MCF 10A (cell line): ENCODE measurements around the gene GID8. TPM values are rescaled to one million over a fixed set of nuclear protein-coding genes. Genes with fewer than 3 reads are reported as not detected.

Source experiments
- Bru-seq: library from RNA; stranded (reverse); fragments of 400-500 nt; gene quantifications from one replicate; lab custom pipeline; 2021; lab: Mats Ljungman, UMichigan
- BruChase-seq, 2 experiments: library from RNA; stranded (reverse); fragments of 400-500 nt; gene quantifications; one replicate each; lab custom pipeline; 2021; lab: Mats Ljungman, UMichigan
- BruUV-seq: library from RNA; stranded (reverse); fragments of 400-500 nt; replicated peaks from 2 replicates; lab custom pipeline; 2021; lab: Mats Ljungman, UMichigan
- CTCF ChIA-PET: fragments of 300-600 bp; sonication (Branson Sonifier 250); formaldehyde crosslinking; extraction: SDS; loops from one replicate; lab custom pipeline; 2021; ENCODE audit warnings: antibody characterized with exemption, inconsistent platforms; lab: Yijun Ruan, JAX
- POLR2A ChIA-PET: fragments of 300-600, 350-650 bp; sonication (Branson Sonifier 250); formaldehyde crosslinking; extraction: SDS; loops from one replicate; lab custom pipeline; 2020; ENCODE audit warnings: antibody characterized with exemption, inconsistent platforms; lab: Yijun Ruan, JAX
- DNase-seq: peaks from one replicate; pipeline ENCODE4 v3.0.0-alpha.2; 2018; ENCODE audit not compliant: unreplicated experiment
- H3K27ac Mint-ChIP-seq: one replicate; pipeline ENCODE4 v1.8.0; 2022; ENCODE audit warnings: mild to moderate bottlenecking, low read depth, mixed read lengths; ENCODE audit not compliant: unreplicated experiment
- H3K27me3 Mint-ChIP-seq: one replicate; pipeline ENCODE4 v1.8.0; 2022; ENCODE audit warnings: mixed read lengths; ENCODE audit not compliant: insufficient read depth, unreplicated experiment
- H3K36me3 Mint-ChIP-seq: one replicate; pipeline ENCODE4 v1.8.0; 2022; ENCODE audit warnings: mild to moderate bottlenecking, moderate library complexity, mixed read lengths; ENCODE audit not compliant: insufficient read depth, unreplicated experiment
- H3K4me1 Mint-ChIP-seq: one replicate; pipeline ENCODE4 v1.8.0; 2022; ENCODE audit warnings: mixed read lengths; ENCODE audit not compliant: insufficient read depth, unreplicated experiment
- H3K4me3 Mint-ChIP-seq: one replicate; pipeline ENCODE4 v1.8.0; 2022; ENCODE audit warnings: mild to moderate bottlenecking, moderate library complexity, mixed read lengths; ENCODE audit not compliant: unreplicated experiment
- H3K9me3 Mint-ChIP-seq: one replicate; pipeline ENCODE4 v1.8.0; 2022; ENCODE audit warnings: mixed read lengths; ENCODE audit not compliant: unreplicated experiment
- intact Hi-C: fragments of 100-400 bp; cut with micrococcal nuclease; formaldehyde crosslinking; loops from 2 replicates; pipeline ENCODE4 v1.14.1; 2022
- long read RNA-seq: library from polyadenylated mRNA; stranded (forward); transcript quantifications from one replicate; pipeline ENCODE4 v2.0.0, GENCODE V29; 2022
- total RNA-seq: library from RNA; stranded (reverse); gene quantifications from 2 replicates; pipeline ENCODE4 v1.2.3, GENCODE V29; 2022
- TF ChIP-seq, protein P1 (sequence below): fragments of 200-600 bp; IDR thresholded peaks from one replicate; pipeline ENCODE4 v1.8.0; 2022; ENCODE audit warnings: antibody characterized with exemption, mild to moderate bottlenecking; ENCODE audit not compliant: unreplicated experiment

Gene GID8
- total RNA-seq, result 31.6 and 36.4 TPM in 2 replicates
- percentile 80 among the genes with signal in this experiment for Bru-seq, nascent RNA
- percentile 97 among the genes with signal in this experiment for BruChase-seq, experiment 1, labeled RNA remaining after a 6-hour chase
- BruChase-seq, experiment 2, labeled RNA remaining after a 2-hour chase, result percentile 95 among the genes with signal in this experiment
- long read RNA-seq, full-length matches to known transcripts, result 36 of 59 reads
- long read RNA-seq, partial matches to known transcripts, result 22 of 59 reads
- long read RNA-seq, other reads (novel, unspliced or antisense), result 1 of 59 reads

GRCh38 chr20:62938105-62938888, at the start of gene GID8:
TSS of gene GID8 (plus strand) at chr20:62938147. CDS start at chr20:62941503, 3,356 bp downstream.
- no peaks in the 10 kb centered on the region for H3K9me3 Mint-ChIP-seq
- H3K4me1 Mint-ChIP-seq, result peaks cover 12% of the 10 kb centered on the region
- BruUV-seq, result TSS peak; percentile 28
- ChIA-PET CTCF (interaction anchor here (0.5 to 2.0 kb wide), 5 partner anchors 11 to 81 kb away, joined by 3 to 11 read pairs (median 3); partner anchors contain the start of gene DIDO1), POLR2A (interaction anchor here (0.6 to 6.4 kb wide), 20 partner anchors 8 to 778 kb away, joined by 3 to 341 read pairs (median 6); partner anchors contain the start of genes DIDO1, MRGBP, RTEL1 and TCFL5)
- no peak within 1 kb of the TSS for H3K4me3 Mint-ChIP-seq
- TF ChIP-seq, protein P1, sequence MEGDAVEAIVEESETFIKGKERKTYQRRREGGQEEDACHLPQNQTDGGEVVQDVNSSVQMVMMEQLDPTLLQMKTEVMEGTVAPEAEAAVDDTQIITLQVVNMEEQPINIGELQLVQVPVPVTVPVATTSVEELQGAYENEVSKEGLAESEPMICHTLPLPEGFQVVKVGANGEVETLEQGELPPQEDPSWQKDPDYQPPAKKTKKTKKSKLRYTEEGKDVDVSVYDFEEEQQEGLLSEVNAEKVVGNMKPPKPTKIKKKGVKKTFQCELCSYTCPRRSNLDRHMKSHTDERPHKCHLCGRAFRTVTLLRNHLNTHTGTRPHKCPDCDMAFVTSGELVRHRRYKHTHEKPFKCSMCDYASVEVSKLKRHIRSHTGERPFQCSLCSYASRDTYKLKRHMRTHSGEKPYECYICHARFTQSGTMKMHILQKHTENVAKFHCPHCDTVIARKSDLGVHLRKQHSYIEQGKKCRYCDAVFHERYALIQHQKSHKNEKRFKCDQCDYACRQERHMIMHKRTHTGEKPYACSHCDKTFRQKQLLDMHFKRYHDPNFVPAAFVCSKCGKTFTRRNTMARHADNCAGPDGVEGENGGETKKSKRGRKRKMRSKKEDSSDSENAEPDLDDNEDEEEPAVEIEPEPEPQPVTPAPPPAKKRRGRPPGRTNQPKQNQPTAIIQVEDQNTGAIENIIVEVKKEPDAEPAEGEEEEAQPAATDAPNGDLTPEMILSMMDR, result no peak
- peak within 1 kb of the TSS; percentile 97 for H3K27ac Mint-ChIP-seq
- DNase-seq, result peak; percentile 34
- no peaks in the 10 kb centered on the region for H3K27me3 Mint-ChIP-seq
- H3K36me3 Mint-ChIP-seq, result peaks cover 25% of the 10 kb centered on the region
- intact Hi-C loops, result no loop called here

GRCh38 chr20:62888406-62888805, 49.5 kb upstream of the GID8 start:
- H3K27me3 Mint-ChIP-seq, result no peaks in the 10 kb centered on the region
- ChIA-PET CTCF (interaction anchor here (0.6 to 5.9 kb wide), 6 partner anchors 12 to 130 kb away, joined by 3 to 53 read pairs (median 4); no protein-coding TSS in a partner anchor), POLR2A (interaction anchor here (1.0 to 2.0 kb wide), 4 partner anchors 11 to 57 kb away, joined by 3 to 8 read pairs (median 5); no protein-coding TSS in a partner anchor)
- H3K27ac Mint-ChIP-seq, result no peak overlapping the region
- BruUV-seq, result no TSS peak
- intact Hi-C loops, result no loop called here
- no peak overlapping the region for H3K4me3 Mint-ChIP-seq
- TF ChIP-seq, protein P1, result no peak
- peaks cover 73% of the 10 kb centered on the region for H3K36me3 Mint-ChIP-seq
- no peak for DNase-seq
- no peaks in the 10 kb centered on the region for H3K9me3 Mint-ChIP-seq
- H3K4me1 Mint-ChIP-seq, result no peaks in the 10 kb centered on the region

DNA sequence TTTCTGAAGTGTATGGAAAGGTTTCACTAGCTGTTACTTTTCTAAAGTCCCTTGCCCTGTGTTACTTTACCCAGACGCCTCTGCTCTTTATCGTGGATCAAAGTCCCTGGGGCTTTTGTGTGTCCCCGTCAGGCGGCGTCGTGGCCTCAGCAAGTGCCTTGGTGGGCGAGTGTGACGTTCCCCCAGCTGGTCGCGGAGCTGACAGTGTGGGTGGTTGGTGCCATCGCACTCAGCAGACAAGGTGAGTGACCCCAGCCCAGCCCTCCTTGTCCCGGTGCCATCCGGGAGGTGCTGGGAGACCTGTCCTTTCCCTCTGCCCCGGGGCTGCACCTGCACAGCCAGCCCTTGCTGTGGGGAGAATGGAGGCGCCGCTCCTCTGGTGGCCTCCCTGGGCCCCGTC, 49.0 kb upstream of the GID8 start:
- H3K27me3 Mint-ChIP-seq, result no peaks in the 10 kb centered on the region
- BruUV-seq, result no TSS peak
- intact Hi-C loops, result no loop called here
- H3K27ac Mint-ChIP-seq, result no peak overlapping the region
- ChIA-PET CTCF (interaction anchor here (0.9 to 5.9 kb wide), 4 partner anchors 11 to 84 kb away, joined by 3 to 53 read pairs (median 6); no protein-coding TSS in a partner anchor), POLR2A (interaction anchor here (2.0 kb wide), 1 partner anchor 11 kb away, joined by 8 read pairs; no protein-coding TSS in a partner anchor)
- H3K9me3 Mint-ChIP-seq, result no peaks in the 10 kb centered on the region
- H3K36me3 Mint-ChIP-seq, result peaks cover 78% of the 10 kb centered on the region
- DNase-seq, result no peak
- H3K4me1 Mint-ChIP-seq, result no peaks in the 10 kb centered on the region
- H3K4me3 Mint-ChIP-seq, result no peak overlapping the region
- TF ChIP-seq, protein P1, result no peak
